22Rv1 (cell line): ENCODE measurements around the gene ZNF391.

Experiments used
- H3K27ac ChIP-seq: fragments of 450-650 bp; 2 replicates; pipeline ENCODE4 v1.5.1; 2017
- ZFX ChIP-seq: fragments of 450-650 bp; IDR thresholded peaks from 2 replicates; pipeline ENCODE4 v1.6.1; 2017; ENCODE audit warnings: antibody characterized with exemption, borderline replicate concordance
- TF ChIP-seq, protein P1 (sequence below): fragments of 450-650 bp; IDR thresholded peaks from 2 replicates; pipeline ENCODE4 v1.5.1; 2017; ENCODE audit warnings: mild to moderate bottlenecking

Gene ZNF391

GRCh38 chr6:27448456-27448855, 59.9 kb downstream of the ZNF391 start:
- H3K27ac ChIP-seq: no peak overlapping the region
- TF ChIP-seq, protein P1, sequence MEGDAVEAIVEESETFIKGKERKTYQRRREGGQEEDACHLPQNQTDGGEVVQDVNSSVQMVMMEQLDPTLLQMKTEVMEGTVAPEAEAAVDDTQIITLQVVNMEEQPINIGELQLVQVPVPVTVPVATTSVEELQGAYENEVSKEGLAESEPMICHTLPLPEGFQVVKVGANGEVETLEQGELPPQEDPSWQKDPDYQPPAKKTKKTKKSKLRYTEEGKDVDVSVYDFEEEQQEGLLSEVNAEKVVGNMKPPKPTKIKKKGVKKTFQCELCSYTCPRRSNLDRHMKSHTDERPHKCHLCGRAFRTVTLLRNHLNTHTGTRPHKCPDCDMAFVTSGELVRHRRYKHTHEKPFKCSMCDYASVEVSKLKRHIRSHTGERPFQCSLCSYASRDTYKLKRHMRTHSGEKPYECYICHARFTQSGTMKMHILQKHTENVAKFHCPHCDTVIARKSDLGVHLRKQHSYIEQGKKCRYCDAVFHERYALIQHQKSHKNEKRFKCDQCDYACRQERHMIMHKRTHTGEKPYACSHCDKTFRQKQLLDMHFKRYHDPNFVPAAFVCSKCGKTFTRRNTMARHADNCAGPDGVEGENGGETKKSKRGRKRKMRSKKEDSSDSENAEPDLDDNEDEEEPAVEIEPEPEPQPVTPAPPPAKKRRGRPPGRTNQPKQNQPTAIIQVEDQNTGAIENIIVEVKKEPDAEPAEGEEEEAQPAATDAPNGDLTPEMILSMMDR: no peak
- no peak for TF ChIP-seq ZFX

DNA sequence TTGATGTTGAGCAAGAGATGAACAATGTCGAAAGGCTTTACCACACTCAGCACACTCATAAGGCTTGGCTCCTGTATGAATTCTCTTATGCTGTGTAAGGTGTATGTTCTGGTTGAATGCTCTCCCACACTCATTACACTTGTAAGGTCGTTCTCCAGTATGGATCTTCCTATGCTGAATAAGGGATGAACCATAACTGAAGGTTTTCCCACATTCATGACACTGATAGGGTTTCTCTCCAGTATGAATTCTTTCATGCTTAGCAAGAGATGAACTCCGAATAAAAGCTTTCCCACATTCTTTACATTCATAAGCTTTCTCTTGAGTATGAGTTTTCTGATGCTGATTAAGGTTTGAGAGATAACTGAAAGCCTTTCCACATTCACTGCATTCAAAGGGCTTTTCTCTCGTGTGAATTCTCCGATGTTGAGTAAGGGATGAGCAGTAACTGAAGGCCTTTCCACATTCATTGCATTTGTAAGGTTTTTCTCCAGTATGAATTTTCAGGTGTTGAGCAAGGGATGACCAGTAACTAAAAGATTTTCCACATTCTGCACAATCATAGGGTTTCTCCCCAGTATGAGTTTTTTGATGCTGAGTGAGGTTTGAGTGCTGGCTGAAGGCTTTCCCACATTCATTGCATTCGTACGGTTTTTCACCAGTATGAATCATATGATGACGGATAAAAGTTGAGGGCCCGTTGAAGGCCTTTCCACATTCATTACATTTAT, 63.3 kb downstream of the ZNF391 start:
- H3K27ac ChIP-seq: no peak overlapping the region
- no peak for TF ChIP-seq ZFX
- TF ChIP-seq, protein P1: no peak

- H3K27ac ChIP-seq: no peak overlapping the region
- no peak for TF ChIP-seq ZFX
- TF ChIP-seq, protein P1: no peak
These were observed 63.9 kb downstream of the ZNF391 start for GRCh38 chr6:27452496-27452897.
